Neural progenitor cell (in vitro differentiated cells): ENCODE measurements around the gene MEIOSIN. TPM values are rescaled to one million over a fixed set of nuclear protein-coding genes. Genes with fewer than 3 reads are reported as not detected.
A peak's percentile ranks its signal among the peaks of the same experiment; 100 is the strongest.

ENCODE experiments used
- DNase-seq: peaks from one replicate; pipeline ENCODE4 v3.0.0-alpha.2; 2016; ENCODE audit warnings: low spot score
- H2AFZ ChIP-seq: fragments of 200-600 bp; sonication (generic); replicated peaks from 2 replicates; pipeline ENCODE4 v1.6.1; 2016; ENCODE audit warnings: antibody characterized with exemption
- H3F3A ChIP-seq: fragments of 200-600 bp; sonication (generic); 2 replicates; pipeline ENCODE4 v1.6.1; 2016; ENCODE audit warnings: antibody characterized with exemption, low read depth
- H3K27ac ChIP-seq: fragments of 200-600 bp; sonication (generic); 2 replicates; pipeline ENCODE4 v1.5.1; 2016; ENCODE audit warnings: mild to moderate bottlenecking
- H3K27me3 ChIP-seq: fragments of 200-600 bp; sonication (generic); 2 replicates; pipeline ENCODE4 v1.6.1; 2016; ENCODE audit warnings: mild to moderate bottlenecking, moderate library complexity
- H3K36me3 ChIP-seq: fragments of 200-600 bp; sonication (generic); 2 replicates; pipeline ENCODE4 v1.5.1; 2016
- H3K4me1 ChIP-seq: fragments of 200-600 bp; sonication (generic); 2 replicates; pipeline ENCODE4 v1.6.1; 2016; ENCODE audit warnings: mixed run types
- H3K4me2 ChIP-seq: fragments of 200-600 bp; sonication (generic); 2 replicates; pipeline ENCODE4 v1.6.1; 2016
- H3K4me3 ChIP-seq: fragments of 200-600 bp; sonication (generic); 2 replicates; pipeline ENCODE4 v1.5.1; 2016
- H3K79me2 ChIP-seq: fragments of 200-600 bp; sonication (generic); 2 replicates; pipeline ENCODE4 v1.6.1; 2016; ENCODE audit warnings: low read depth
- H3K9ac ChIP-seq: fragments of 200-600 bp; sonication (generic); 2 replicates; pipeline ENCODE4 v1.6.1; 2016
- H3K9me3 ChIP-seq: fragments of 200-600 bp; sonication (generic); 2 replicates; pipeline ENCODE4 v1.5.1; 2016; ENCODE audit warnings: low read depth
- H4K20me1 ChIP-seq: fragments of 200-600 bp; sonication (generic); 2 replicates; pipeline ENCODE4 v1.6.1; 2016; ENCODE audit warnings: low read depth
- H3K27ac Mint-ChIP-seq: 3 replicates; pipeline ENCODE4 v1.8.0; 2021; ENCODE audit warnings: mixed read lengths
- H3K27me3 Mint-ChIP-seq: 2 replicates; pipeline ENCODE4 v1.8.0; 2022; ENCODE audit warnings: low read depth, mild to moderate bottlenecking, inconsistent platforms, moderate library complexity, mixed read lengths; ENCODE audit not compliant: insufficient read depth
- H3K36me3 Mint-ChIP-seq: 3 replicates; pipeline ENCODE4 v1.8.0; 2021; ENCODE audit warnings: mixed read lengths
- H3K4me1 Mint-ChIP-seq: 3 replicates; pipeline ENCODE4 v1.8.0; 2021; ENCODE audit warnings: mixed read lengths
- H3K4me3 Mint-ChIP-seq: 3 replicates; pipeline ENCODE4 v1.8.0; 2021; ENCODE audit warnings: mild to moderate bottlenecking, moderate library complexity, mixed read lengths
- H3K9me3 Mint-ChIP-seq: 3 replicates; pipeline ENCODE4 v1.8.0; 2020; ENCODE audit warnings: mixed read lengths
- CTCF ChIP-seq: fragments of 200-600 bp; sonication (generic); IDR thresholded peaks from 2 replicates; pipeline ENCODE4 v1.5.1; 2017; ENCODE audit warnings: antibody characterized with exemption, mild to moderate bottlenecking
- EZH2 ChIP-seq: fragments of 200-600 bp; sonication (generic); IDR thresholded peaks from 2 replicates; pipeline ENCODE4 v1.6.1; 2017; ENCODE audit warnings: antibody characterized with exemption, mild to moderate bottlenecking, moderate library complexity
- EZH2phosphoT487 ChIP-seq: fragments of 200-600 bp; sonication (generic); IDR thresholded peaks from 2 replicates; pipeline ENCODE4 v1.6.1; 2017; ENCODE audit warnings: antibody characterized with exemption
- total RNA-seq: library from RNA; depleted of rRNA; stranded (reverse); fragments of >200 nt; gene quantifications from 2 replicates; pipeline ENCODE4 v1.2.3, GENCODE V29; 2015; ENCODE audit warnings: low replicate concordance

The MEIOSIN gene
- total RNA-seq, 1 donor from 2014 or later, result not detected

GRCh38 chr19:45809643-45810159 lies 76.5 kb downstream of the MEIOSIN start:
- no peak for DNase-seq
- no peaks in the 10 kb centered on the region for H3K36me3 ChIP-seq
- Mint-ChIP-seq H3K27me3 (peaks cover 5% of the 10 kb centered on the region), H3K27ac (peak overlapping the region; percentile 76), H3K4me3 (no peak overlapping the region), H3K36me3 (peaks cover 5% of the 10 kb centered on the region), H3K9me3 (no peaks in the 10 kb centered on the region), H3K4me1 (peaks cover 6% of the 10 kb centered on the region)
- peaks cover 20% of the 10 kb centered on the region for H3F3A ChIP-seq
- H3K4me1 ChIP-seq, result no peaks in the 10 kb centered on the region
- no peaks in the 10 kb centered on the region for H3K79me2 ChIP-seq
- TF ChIP-seq EZH2phosphoT487, result no peak
- no peak for TF ChIP-seq CTCF
- TF ChIP-seq EZH2, result no peak
- H4K20me1 ChIP-seq, result peaks cover 9% of the 10 kb centered on the region
- H3K27ac ChIP-seq, result no peak overlapping the region
- peaks cover 4% of the 10 kb centered on the region for H3K27me3 ChIP-seq
- H3K4me3 ChIP-seq, result no peak overlapping the region
- no peak overlapping the region for H3K4me2 ChIP-seq
- H3K9ac ChIP-seq, result no peak overlapping the region
- no peak overlapping the region for H2AFZ ChIP-seq
- no peaks in the 10 kb centered on the region for H3K9me3 ChIP-seq

GRCh38 chr19:45812297-45812696 lies 79.1 kb downstream of the MEIOSIN start:
- H3K9ac ChIP-seq, result no peak overlapping the region
- Mint-ChIP-seq H3K9me3 (no peaks in the 10 kb centered on the region), H3K27ac (no peak overlapping the region), H3K4me3 (no peak overlapping the region), H3K36me3 (peaks cover 5% of the 10 kb centered on the region), H3K4me1 (peaks cover 14% of the 10 kb centered on the region), H3K27me3 (peaks cover 5% of the 10 kb centered on the region)
- H4K20me1 ChIP-seq, result peaks cover 11% of the 10 kb centered on the region
- H3K4me2 ChIP-seq, result no peak overlapping the region
- no peak for TF ChIP-seq CTCF
- TF ChIP-seq EZH2, result no peak
- TF ChIP-seq EZH2phosphoT487, result no peak
- H2AFZ ChIP-seq, result no peak overlapping the region
- no peaks in the 10 kb centered on the region for H3K79me2 ChIP-seq
- H3K36me3 ChIP-seq, result no peaks in the 10 kb centered on the region
- peaks cover 13% of the 10 kb centered on the region for H3K4me1 ChIP-seq
- DNase-seq, result no peak
- no peak overlapping the region for H3K27ac ChIP-seq
- peaks cover 44% of the 10 kb centered on the region for H3F3A ChIP-seq
- no peaks in the 10 kb centered on the region for H3K9me3 ChIP-seq
- no peak overlapping the region for H3K4me3 ChIP-seq
- peaks cover 12% of the 10 kb centered on the region for H3K27me3 ChIP-seq

Other genes with a start within 250 kb of the MEIOSIN start
- 4.8 and 10.4 TPM in 2 replicates for gene RTN2, start 236.4 kb upstream of the MEIOSIN start, total RNA-seq
- 2.4 and 3.6 TPM in 2 replicates for gene PPM1N, start 235.0 kb upstream of the MEIOSIN start, total RNA-seq
- gene VASP, start 226.0 kb upstream of the MEIOSIN start, total RNA-seq, result 32.6 and 62.2 TPM in 2 replicates
- 3.7 and 11.3 TPM in 2 replicates for gene OPA3, start 148.6 kb upstream of the MEIOSIN start, total RNA-seq
- gene GPR4, start 131.2 kb upstream of the MEIOSIN start, total RNA-seq, result not detected in 2 replicates
- 15.9 and 20.3 TPM in 2 replicates for gene EML2, start 94.0 kb upstream of the MEIOSIN start, total RNA-seq
- not detected in 2 replicates for gene GIPR, start 65.2 kb upstream of the MEIOSIN start, total RNA-seq
- 330 and 405 TPM in 2 replicates for gene SNRPD2, start 41.5 kb upstream of the MEIOSIN start, total RNA-seq
- 4.5 and 15.7 TPM in 2 replicates for gene QPCTL, start 40.8 kb upstream of the MEIOSIN start, total RNA-seq
- 7.5 and 21.3 TPM in 2 replicates for gene FBXO46, start 2.5 kb upstream of the MEIOSIN start, total RNA-seq
- gene SIX5, start 35.8 kb downstream of the MEIOSIN start, total RNA-seq, result 8.1 and 50.8 TPM in 2 replicates
- 5.5 and 33.2 TPM in 2 replicates for gene DMPK, start 49.1 kb downstream of the MEIOSIN start, total RNA-seq
- gene DMWD, start 59.4 kb downstream of the MEIOSIN start, total RNA-seq, result 22.8 and 50.3 TPM in 2 replicates
- gene RSPH6A, start 81.9 kb downstream of the MEIOSIN start, total RNA-seq, result 0.22 TPM in 1 of 2 replicates, not detected in the other
- gene SYMPK, start 129.7 kb downstream of the MEIOSIN start, total RNA-seq, result 38.3 and 65.7 TPM in 2 replicates
- gene FOXA3, start 130.9 kb downstream of the MEIOSIN start, total RNA-seq, result 7.3 and 8.4 TPM in 2 replicates
- gene IRF2BP1, start 152.7 kb downstream of the MEIOSIN start, total RNA-seq, result 9.8 and 34.5 TPM in 2 replicates
- 0.07 and 1.9 TPM in 2 replicates for gene MYPOP, start 169.2 kb downstream of the MEIOSIN start, total RNA-seq
- gene NANOS2, start 181.3 kb downstream of the MEIOSIN start, total RNA-seq, result not detected in 2 replicates
- gene NOVA2, start 240.4 kb downstream of the MEIOSIN start, total RNA-seq, result 3.9 and 6.7 TPM in 2 replicates